ENCODE measurements around the gene KRT32.
"Not testable (repeated sequence)": the region's sequence is repeated elsewhere in the genome, so short reads cannot be mapped to it uniquely, and the experiment has no call there.

Gene KRT32

DNA sequence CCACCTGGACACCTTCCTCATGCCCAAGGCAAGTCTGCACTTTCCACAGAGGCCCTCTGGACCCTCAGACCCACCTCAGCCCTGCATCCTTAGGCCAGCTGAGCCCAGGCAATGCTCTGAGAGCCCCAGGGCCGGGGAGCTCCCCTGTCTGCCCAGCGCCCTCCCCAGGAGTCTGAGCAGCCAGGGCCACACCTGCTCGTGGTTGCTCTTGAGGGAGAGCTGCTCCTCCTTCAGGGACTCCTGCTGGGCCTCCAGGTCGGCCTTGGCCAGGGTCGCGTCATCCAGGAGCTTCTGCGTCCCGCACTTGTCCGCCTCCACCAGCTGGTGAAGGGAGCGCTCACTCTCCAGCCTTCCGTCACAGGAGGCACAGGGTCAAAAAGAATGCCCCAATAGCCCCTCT lies 44.6 kb downstream of the KRT32 start:
- DNase-seq = not testable (repeated sequence)

DNA sequence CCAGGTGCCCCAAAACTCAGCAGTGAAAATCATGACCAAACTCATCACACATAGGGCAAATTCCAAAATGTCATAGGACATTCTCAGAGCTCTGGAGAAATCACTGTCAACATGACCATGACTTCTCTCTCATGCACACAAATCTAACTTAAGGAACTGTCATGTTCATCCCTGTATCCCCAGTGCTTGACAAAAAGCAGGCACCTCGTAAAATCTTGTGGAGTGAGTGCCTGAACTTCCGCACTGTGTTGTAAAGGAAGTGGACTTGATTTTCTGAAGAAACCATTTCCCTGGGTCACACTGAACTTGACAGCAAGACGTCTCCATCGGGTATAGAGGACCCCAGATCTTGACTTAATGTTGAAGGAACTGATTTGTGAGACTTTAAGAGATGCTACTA lies 45.6 kb downstream of the KRT32 start:
- no peak for DNase-seq

DNA sequence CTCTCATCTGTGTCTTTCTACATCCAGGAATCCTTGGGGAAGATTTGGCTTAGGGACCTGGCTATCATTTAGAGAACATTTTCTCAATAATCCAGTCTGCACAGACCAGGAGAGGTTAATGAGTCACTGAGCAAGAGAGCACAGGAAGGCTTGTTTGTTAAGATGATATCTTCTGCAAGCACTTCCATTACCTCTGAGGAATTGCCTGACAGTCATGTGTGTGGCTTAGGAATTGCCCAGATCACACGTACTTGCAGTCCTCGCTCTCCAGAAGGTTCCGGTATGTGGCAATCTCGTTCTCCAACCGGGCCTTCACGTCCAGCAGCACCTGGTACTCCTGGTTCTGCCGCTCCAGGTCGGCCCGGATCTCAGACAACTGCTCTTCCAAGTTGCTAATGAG lies 46.1 kb downstream of the KRT32 start:
- DNase-seq = no peak

- DNase-seq = no peak
These were observed 47.1 kb downstream of the KRT32 start for GRCh38 chr17:41420134-41420533.

- DNase-seq = no peak
These were observed 47.5 kb downstream of the KRT32 start for GRCh38 chr17:41419716-41420115.

- no peak for DNase-seq
These were observed 48.9 kb downstream of the KRT32 start for GRCh38 chr17:41418116-41418860.

DNA sequence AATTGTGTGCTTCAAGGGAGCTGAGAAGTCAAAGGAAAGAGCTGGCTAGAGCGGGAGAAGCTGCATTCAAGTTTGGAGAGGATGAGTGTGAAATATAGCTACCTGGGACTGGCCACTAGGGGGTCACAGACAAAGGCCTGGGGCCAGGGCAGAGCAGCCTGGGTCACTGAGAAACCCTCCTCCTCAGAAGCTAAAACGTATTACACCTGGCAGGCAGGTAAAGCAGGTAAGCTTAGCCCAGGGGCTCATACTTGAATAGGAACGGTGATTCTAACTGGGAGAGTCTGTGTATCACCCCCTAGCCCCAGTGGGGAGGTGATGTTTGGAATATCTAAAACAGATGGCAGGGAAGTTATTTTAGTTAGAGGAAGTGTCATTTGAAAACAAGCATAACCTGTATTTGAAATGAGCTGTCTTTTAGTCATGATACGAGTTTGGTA lies 49.6 kb downstream of the KRT32 start:
- DNase-seq = no peak

- DNase-seq = no peak
These were observed 50.1 kb downstream of the KRT32 start for GRCh38 chr17:41417127-41417526.

- no peak for DNase-seq
These were observed 50.7 kb downstream of the KRT32 start for GRCh38 chr17:41416479-41416878.

DNA sequence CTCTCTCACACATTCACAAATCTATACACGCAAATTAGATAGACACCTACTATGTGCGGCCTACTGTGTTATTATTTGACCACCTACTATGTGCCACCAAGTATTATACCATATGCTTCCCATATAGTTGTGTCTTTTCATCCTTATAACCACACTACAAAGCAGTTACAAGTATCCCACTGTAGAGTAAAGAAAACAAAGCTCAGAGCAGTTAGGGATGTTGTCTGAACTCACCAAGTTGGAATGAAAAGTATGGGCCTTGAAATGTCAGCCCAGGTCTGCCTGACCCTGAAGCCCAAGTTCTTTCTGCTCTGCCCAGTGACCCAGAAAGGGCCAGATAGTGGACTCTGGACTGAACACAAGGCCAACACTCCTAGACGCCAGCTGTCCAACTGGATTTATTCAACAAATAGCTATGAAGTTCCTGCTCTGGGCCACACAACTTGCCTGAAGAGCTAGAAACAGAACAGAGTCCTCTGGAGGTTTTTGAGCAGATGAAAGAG lies 51.3 kb downstream of the KRT32 start:
- DNase-seq = no peak

- no peak for DNase-seq
These were observed 51.8 kb downstream of the KRT32 start for GRCh38 chr17:41415411-41415810.

DNA sequence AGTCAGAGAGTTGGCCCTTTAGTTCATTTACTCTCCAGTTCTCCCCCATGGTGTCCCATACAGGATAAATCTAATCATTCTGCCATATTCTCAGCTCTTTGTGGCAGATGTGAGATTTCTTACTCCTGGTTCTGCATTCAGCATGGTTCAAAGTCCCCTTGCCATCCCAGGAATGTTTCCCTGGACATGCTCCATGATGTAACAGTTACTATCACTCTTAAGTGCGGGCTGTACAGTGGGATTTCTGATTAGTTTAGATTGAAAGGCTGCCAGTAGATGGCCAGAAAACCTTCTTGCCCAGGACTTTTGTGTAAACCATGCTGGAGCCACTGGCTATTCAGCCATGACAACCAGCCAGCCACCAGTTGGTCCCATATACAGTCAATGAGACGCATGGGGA lies 53.2 kb downstream of the KRT32 start:
- DNase-seq = no peak

DNA sequence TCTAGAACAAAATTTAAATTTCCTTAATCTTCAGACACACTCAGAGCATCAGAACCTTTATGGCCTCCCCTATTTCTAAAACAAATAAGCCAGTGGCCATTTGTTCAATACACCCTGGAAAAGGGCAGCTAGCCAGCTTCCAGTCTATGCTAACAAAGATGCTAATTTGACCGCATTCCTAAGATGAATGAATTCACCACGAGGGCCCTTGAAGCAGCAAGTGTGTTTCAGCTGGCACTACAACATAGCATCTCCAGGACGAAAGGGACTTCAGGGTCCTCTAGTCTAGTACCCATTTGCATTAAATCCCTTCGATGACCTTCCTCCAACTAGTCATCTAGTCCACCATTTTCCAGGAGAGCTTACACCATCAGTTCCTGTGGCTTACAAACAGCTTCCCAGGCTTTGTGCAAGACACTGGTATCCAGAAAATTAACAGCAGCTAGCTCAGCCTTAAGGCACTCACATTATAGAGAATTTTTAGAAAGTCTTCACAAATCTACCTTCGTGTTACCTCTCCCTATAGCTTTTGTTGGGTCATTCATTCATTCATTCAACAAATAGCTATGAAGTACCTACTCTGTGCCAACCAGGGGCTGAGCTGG lies 53.7 kb downstream of the KRT32 start:
- DNase-seq = no peak

DNA sequence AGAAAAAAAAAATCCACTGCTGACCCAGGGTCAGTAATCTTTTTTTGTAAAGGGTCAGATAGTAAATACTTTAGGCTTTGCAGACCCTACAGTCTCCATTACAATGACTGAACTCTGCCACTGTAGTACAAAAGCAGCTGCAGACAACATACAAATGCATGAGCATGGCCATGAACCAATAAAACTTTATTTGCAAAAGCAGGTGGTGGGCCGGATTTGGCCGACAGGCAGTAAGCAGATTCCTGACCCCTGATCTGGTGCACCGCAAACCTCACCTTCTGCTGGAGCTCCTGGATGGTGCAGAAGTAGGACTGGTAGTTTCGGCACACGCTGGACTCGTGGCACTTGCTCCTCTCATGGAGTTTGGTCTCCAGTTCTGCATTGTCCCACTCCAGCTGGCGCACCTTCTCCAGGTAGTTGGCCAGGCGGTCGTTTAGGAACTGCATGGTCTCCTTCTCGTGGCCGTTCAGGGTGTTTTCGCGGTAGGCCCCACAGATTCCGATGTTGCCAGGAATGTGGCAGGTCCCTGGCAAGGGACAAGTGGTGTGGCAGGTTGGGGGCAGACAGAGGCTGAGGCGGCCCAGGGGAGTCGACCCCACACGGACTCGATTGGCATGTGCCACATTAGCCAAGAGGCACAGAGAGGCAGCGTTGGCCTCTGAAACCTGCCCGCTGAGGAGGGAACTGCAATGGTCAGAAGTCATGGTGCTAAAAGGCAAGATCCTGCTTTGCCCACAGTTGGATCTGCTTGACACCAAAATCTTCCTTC lies 55.9 kb downstream of the KRT32 start:
- DNase-seq = no peak
